IMR-90 (cell line): ENCODE data around the gene RAVER2. TPM values are rescaled to one million over a fixed set of nuclear protein-coding genes. Genes with fewer than 3 reads are reported as not detected.

Experiments used
- ATAC-seq: fragments of 200-7000 bp; cut with Tn5 transposase; 2 replicates; pipeline ENCODE4 v1.9.1; 2020; ENCODE audit warnings: low read depth, mild to moderate bottlenecking, moderate library complexity
- BruUV-seq: library from RNA; stranded (reverse); fragments of 400-500 nt; replicated peaks from 2 replicates; lab custom pipeline; 2021; lab: Mats Ljungman, UMichigan
- CTCF ChIA-PET: fragments of 300-600 bp; formaldehyde crosslinking; extraction: SDS; loops from one replicate; lab custom pipeline; 2021; ENCODE audit warnings: antibody characterized with exemption; lab: Yijun Ruan, JAX
- POLR2A ChIA-PET: fragments of 300-600 bp; sonication (Branson Sonifier 250); formaldehyde crosslinking; loops from one replicate; lab custom pipeline; 2022; ENCODE audit warnings: antibody characterized with exemption; ENCODE audit not compliant: unreplicated experiment; lab: Charles Lee
- DNase-seq: peaks from one replicate; pipeline ENCODE4 v3.0.0; 2013
- H2AFZ ChIP-seq: replicated peaks from 2 replicates; pipeline ENCODE3; 2013; ENCODE audit warnings: low read length, mild to moderate bottlenecking; ENCODE audit not compliant: poor library complexity
- H2AK5ac ChIP-seq: 2 replicates; pipeline ENCODE4 v1.6.1; 2013; ENCODE audit warnings: low read depth, low read length, inconsistent platforms
- H2AK9ac ChIP-seq: replicated peaks from 2 replicates; pipeline ENCODE3; 2013; ENCODE audit warnings: mild to moderate bottlenecking, low read depth, low read length, moderate library complexity; ENCODE audit not compliant: poor library complexity
- H2BK120ac ChIP-seq: 2 replicates; pipeline ENCODE4 v1.6.1; 2013; ENCODE audit warnings: low read depth, low read length, inconsistent platforms
- H2BK15ac ChIP-seq: 3 replicates; pipeline ENCODE4 v1.6.1; 2013; ENCODE audit warnings: low read depth, low read length, inconsistent platforms
- H2BK20ac ChIP-seq: 2 replicates; pipeline ENCODE4 v1.6.1; 2013; ENCODE audit warnings: low read depth, mild to moderate bottlenecking, inconsistent platforms, low read length, moderate library complexity
- H2BK5ac ChIP-seq: 2 replicates; pipeline ENCODE4 v1.6.1; 2013; ENCODE audit warnings: mild to moderate bottlenecking, low read depth, low read length, inconsistent platforms; ENCODE audit not compliant: poor library complexity, severe bottlenecking
- H3K14ac ChIP-seq: replicated peaks from 2 replicates; pipeline ENCODE4 v1.6.1; 2013; ENCODE audit warnings: low read depth, low read length, inconsistent platforms
- H3K18ac ChIP-seq: 2 replicates; pipeline ENCODE4 v1.6.1; 2013; ENCODE audit warnings: low read depth, low read length, control low read depth
- H3K23ac ChIP-seq: 2 replicates; pipeline ENCODE4 v1.6.1; 2013; ENCODE audit warnings: low read depth, low read length, inconsistent platforms
- H3K27ac ChIP-seq: 2 replicates; pipeline ENCODE4 v1.5.1; 2013; ENCODE audit warnings: mild to moderate bottlenecking, control low read depth, low read length; ENCODE audit not compliant: insufficient read depth
- H3K27me3 ChIP-seq: 2 replicates; pipeline ENCODE4 v1.6.1; 2013; ENCODE audit warnings: low read length; ENCODE audit not compliant: control insufficient read depth, insufficient read depth
- H3K36me3 ChIP-seq: 2 replicates; pipeline ENCODE4 v1.6.1; 2013; ENCODE audit warnings: low read length, mixed read lengths; ENCODE audit not compliant: control insufficient read depth, insufficient read depth
- H3K4ac ChIP-seq: 2 replicates; pipeline ENCODE4 v1.6.1; 2013; ENCODE audit warnings: low read depth, low read length, inconsistent platforms
- H3K4me1 ChIP-seq: 2 replicates; pipeline ENCODE4 v1.6.1; 2013; ENCODE audit warnings: low read length, mixed read lengths; ENCODE audit not compliant: control insufficient read depth, insufficient read depth
- H3K4me2 ChIP-seq: 2 replicates; pipeline ENCODE4 v1.6.1; 2013; ENCODE audit warnings: low read depth, mild to moderate bottlenecking, control low read depth, low read length, moderate library complexity
- H3K4me3 ChIP-seq: 2 replicates; pipeline ENCODE4 v1.5.1; 2013; ENCODE audit warnings: low read depth, mild to moderate bottlenecking, control low read depth, low read length, moderate library complexity; ENCODE audit not compliant: insufficient read depth
- H3K56ac ChIP-seq: 2 replicates; pipeline ENCODE4 v1.6.1; 2013; ENCODE audit warnings: low read length, inconsistent platforms; ENCODE audit not compliant: insufficient read depth; ENCODE audit errors: extremely low read depth
- H3K79me1 ChIP-seq, 2 experiments: 2 replicates each; pipeline ENCODE4 v1.6.1; 2013; ENCODE audit warnings: low read length in 2 of 2, inconsistent platforms in 1 of 2, low read depth in 1 of 2
- H3K9ac ChIP-seq: 2 replicates; pipeline ENCODE4 v1.6.1; 2013; ENCODE audit warnings: low read depth, low read length, control low read depth
- H3K9me1 ChIP-seq: 2 replicates; pipeline ENCODE4 v1.6.1; 2013; ENCODE audit warnings: low read length, inconsistent platforms; ENCODE audit not compliant: insufficient read depth
- H3K9me3 ChIP-seq: 2 replicates; pipeline ENCODE4 v1.6.1; 2013; ENCODE audit warnings: low read length; ENCODE audit not compliant: control insufficient read depth, insufficient read depth
- H4K20me1 ChIP-seq: 2 replicates; pipeline ENCODE4 v1.6.1; 2013; ENCODE audit warnings: low read length, inconsistent platforms; ENCODE audit not compliant: insufficient read depth
- H4K5ac ChIP-seq: 2 replicates; pipeline ENCODE4 v1.6.1; 2013; ENCODE audit warnings: mild to moderate bottlenecking, low read depth, low read length, control low read depth
- H4K8ac ChIP-seq, 2 experiments: 2 replicates each; pipeline ENCODE4 v1.6.1; 2013; ENCODE audit warnings: low read depth in 2 of 2, low read length in 2 of 2, control low read depth in 1 of 2, inconsistent platforms in 1 of 2
- H4K91ac ChIP-seq: 2 replicates; pipeline ENCODE4 v1.6.1; 2013; ENCODE audit warnings: low read depth, low read length, inconsistent platforms; ENCODE audit not compliant: insufficient read depth
- BHLHE40 ChIP-seq: fragments of 150-350 bp; IDR thresholded peaks from 2 replicates; pipeline ENCODE4 v1.6.1; 2016; ENCODE audit warnings: mild to moderate bottlenecking, low read depth, low read length
- CEBPB ChIP-seq: IDR thresholded peaks from 2 replicates; pipeline ENCODE4 v1.6.1; 2012; ENCODE audit warnings: low read depth, low read length, improper control_type of control experiment
- CHD1 ChIP-seq: IDR thresholded peaks from 2 replicates; pipeline ENCODE4 v1.6.1; 2012; ENCODE audit warnings: low read depth, low read length, improper control_type of control experiment
- CTCF ChIP-seq: conservative IDR thresholded peaks from 2 replicates; pipeline ENCODE4 v1.5.1; 2012; ENCODE audit warnings: mild to moderate bottlenecking, low read depth, low read length, improper control_type of control experiment
- FOS ChIP-seq: fragments of 150-350 bp; IDR thresholded peaks from 2 replicates; pipeline ENCODE4 v1.6.1; 2016; ENCODE audit warnings: low read depth, low read length
- MAFK ChIP-seq: IDR thresholded peaks from 2 replicates; pipeline ENCODE4 v1.6.1; 2012; ENCODE audit warnings: low read depth, low read length, improper control_type of control experiment
- MAZ ChIP-seq: IDR thresholded peaks from 2 replicates; pipeline ENCODE4 v1.6.1; 2012; ENCODE audit warnings: low read depth, mild to moderate bottlenecking, low read length, improper control_type of control experiment, moderate library complexity, borderline replicate concordance
- MXI1 ChIP-seq: IDR thresholded peaks from 2 replicates; pipeline ENCODE4 v1.6.1; 2012; ENCODE audit warnings: low read depth, mild to moderate bottlenecking, low read length, moderate library complexity, borderline replicate concordance
- NFE2L2 ChIP-seq: fragments of 150-350 bp; IDR thresholded peaks from 2 replicates; pipeline ENCODE4 v1.6.1; 2016; ENCODE audit warnings: low read depth, mild to moderate bottlenecking, low read length
- POLR2A ChIP-seq: IDR thresholded peaks from 2 replicates; pipeline ENCODE4 v1.6.1; 2012; ENCODE audit warnings: mild to moderate bottlenecking, low read depth, low read length
- RAD21 ChIP-seq: IDR thresholded peaks from 2 replicates; pipeline ENCODE4 v1.6.1; 2012; ENCODE audit warnings: low read length, improper control_type of control experiment
- RCOR1 ChIP-seq: IDR thresholded peaks from 2 replicates; pipeline ENCODE4 v1.6.1; 2012; ENCODE audit warnings: mild to moderate bottlenecking, low read length, improper control_type of control experiment; ENCODE audit not compliant: insufficient replicate concordance
- RFX5 ChIP-seq: IDR thresholded peaks from 2 replicates; pipeline ENCODE4 v1.8.0; 2012; ENCODE audit warnings: low read depth, mild to moderate bottlenecking, low read length, moderate library complexity
- SMC3 ChIP-seq: fragments of 150-350 bp; IDR thresholded peaks from 2 replicates; pipeline ENCODE4 v1.6.1; 2016; ENCODE audit warnings: low read depth, mild to moderate bottlenecking, antibody characterized with exemption, low read length, moderate library complexity
- WGBS, 2 experiments: methylation state at CpG; one replicate each; pipeline versions ENCODE4 v1.1.5 to v1.1.7; 2013; ENCODE audit warnings: missing lambda C conversion rate in 2 of 2; ENCODE audit not compliant: insufficient read length in 1 of 2; ENCODE audit errors: extremely low coverage in 2 of 2; 5-methylcytosine and 5-hydroxymethylcytosine counted together
- dilution Hi-C: fragments of 300-500 bp; cut with HindIII; formaldehyde crosslinking; loops from one replicate; pipeline ENCODE4 v1.14.3; 2018; ENCODE audit warnings: low sequenced_read_pairs; ENCODE audit not compliant: unreplicated experiment
- in situ Hi-C: fragments of 300-500 bp; cut with MboI; formaldehyde crosslinking; loops from 3 replicates; pipeline ENCODE4 v1.14.3; 2019; ENCODE audit warnings: low sequenced_read_pairs, inconsistent platforms, mixed read lengths
- intact Hi-C: fragments of 100-400 bp; cut with micrococcal nuclease; formaldehyde crosslinking; loops from 2 replicates; pipeline ENCODE4 v1.10.0; 2022
- polyA plus RNA-seq, 3 experiments: library from polyadenylated mRNA; depleted of rRNA; stranded (reverse); fragments of >200 nt; gene quantifications; 2 replicates each; pipeline ENCODE4 v1.2.3, GENCODE V29; 2012; ENCODE audit warnings: low replicate concordance in 1 of 3
- total RNA-seq: library from RNA; depleted of rRNA; stranded (reverse); fragments of >200 nt; gene quantifications from 2 replicates; pipeline ENCODE4 v1.2.3, GENCODE V29; 2012
- TF ChIP-seq, protein P1 (sequence below): fragments of 150-350 bp; IDR thresholded peaks from 2 replicates; pipeline ENCODE4 v1.6.1; 2017; ENCODE audit warnings: mild to moderate bottlenecking, antibody characterized with exemption, low read length, low read depth
- TF ChIP-seq, protein P2 (sequence below): fragments of 150-350 bp; IDR thresholded peaks from 2 replicates; pipeline ENCODE4 v1.6.1; 2016; ENCODE audit warnings: low read depth, mild to moderate bottlenecking, low read length, moderate library complexity, borderline replicate concordance

RAVER2 gene
- total and polyA plus RNA-seq, 2 of the 4 experiments (the other 2 are of a cell fraction), result 3.7 to 6.1 TPM

- dilution Hi-C loops (no loop called here), in situ Hi-C loops (no loop called here), intact Hi-C loops (no loop called here)
- Histone ChIP-seq H3K4ac (no peak overlapping the region), H3K4me2 (no peak overlapping the region), H3K18ac (no peak overlapping the region), H3K23ac (no peak overlapping the region), H3K9me3 (no peaks in the 10 kb centered on the region), H2BK20ac (no peak overlapping the region), H4K5ac (no peak overlapping the region), H2AK9ac (no peak overlapping the region), H3K36me3 (no peaks in the 10 kb centered on the region), H3K27me3 (no peaks in the 10 kb centered on the region), H2BK5ac (no peak overlapping the region), H2BK15ac (no peak overlapping the region), H3K9me1 (no peaks in the 10 kb centered on the region), H3K4me3 (no peak overlapping the region), H3K9ac (no peak overlapping the region), H3K27ac (no peak overlapping the region), H3K4me1 (no peaks in the 10 kb centered on the region), H2AK5ac (no peak overlapping the region), H3K14ac (no peak overlapping the region), H2BK120ac (no peak overlapping the region), H3K79me1 (no peaks in the 10 kb centered on the region; a peak in 1 of 4 replicates), H4K8ac (no peak overlapping the region), H4K20me1 (no peaks in the 10 kb centered on the region), H3K56ac (no peak overlapping the region), H2AFZ (no peak overlapping the region), H4K91ac (no peak overlapping the region)
- WGBS, 2 experiments, result no CpG with 5 or more reads among the region's 3 CpGs
- DNase-seq (peak; percentile 7), ATAC-seq (no peak)
- no peak for TF ChIP-seq POLR2A
- TF ChIP-seq, protein P1, sequence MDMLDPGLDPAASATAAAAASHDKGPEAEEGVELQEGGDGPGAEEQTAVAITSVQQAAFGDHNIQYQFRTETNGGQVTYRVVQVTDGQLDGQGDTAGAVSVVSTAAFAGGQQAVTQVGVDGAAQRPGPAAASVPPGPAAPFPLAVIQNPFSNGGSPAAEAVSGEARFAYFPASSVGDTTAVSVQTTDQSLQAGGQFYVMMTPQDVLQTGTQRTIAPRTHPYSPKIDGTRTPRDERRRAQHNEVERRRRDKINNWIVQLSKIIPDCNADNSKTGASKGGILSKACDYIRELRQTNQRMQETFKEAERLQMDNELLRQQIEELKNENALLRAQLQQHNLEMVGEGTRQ, result no peak
- TF ChIP-seq MXI1, result no peak
- TF ChIP-seq MAZ, result no peak
- TF ChIP-seq, protein P2, sequence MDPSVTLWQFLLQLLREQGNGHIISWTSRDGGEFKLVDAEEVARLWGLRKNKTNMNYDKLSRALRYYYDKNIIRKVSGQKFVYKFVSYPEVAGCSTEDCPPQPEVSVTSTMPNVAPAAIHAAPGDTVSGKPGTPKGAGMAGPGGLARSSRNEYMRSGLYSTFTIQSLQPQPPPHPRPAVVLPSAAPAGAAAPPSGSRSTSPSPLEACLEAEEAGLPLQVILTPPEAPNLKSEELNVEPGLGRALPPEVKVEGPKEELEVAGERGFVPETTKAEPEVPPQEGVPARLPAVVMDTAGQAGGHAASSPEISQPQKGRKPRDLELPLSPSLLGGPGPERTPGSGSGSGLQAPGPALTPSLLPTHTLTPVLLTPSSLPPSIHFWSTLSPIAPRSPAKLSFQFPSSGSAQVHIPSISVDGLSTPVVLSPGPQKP, result no peak
- no peak for TF ChIP-seq RAD21
- no peak for TF ChIP-seq CHD1
- TF ChIP-seq RCOR1, result no peak
- TF ChIP-seq BHLHE40, result no peak
- TF ChIP-seq CTCF, result no peak
- no peak for TF ChIP-seq FOS
- TF ChIP-seq SMC3, result no peak
- no peak for TF ChIP-seq NFE2L2
- no peak; the same call in 1 of the 2 replicates for TF ChIP-seq CEBPB
- no peak for TF ChIP-seq MAFK
- TF ChIP-seq RFX5, result no peak
- POLR2A ChIA-PET, result no interaction called here
- BruUV-seq, result no TSS peak
- CTCF ChIA-PET, result interaction anchor here (0.5 to 1.8 kb wide), 2 partner anchors 10 to 739 kb away, joined by 4 read pairs; no protein-coding TSS in a partner anchor
Measured at GRCh38 chr1:64766429-64766828, 21.6 kb downstream of the RAVER2 start.
